WTC11 (cell line): ENCODE data around the gene DNAH1. TPM values are rescaled to one million over a fixed set of nuclear protein-coding genes. Genes with fewer than 3 reads are reported as not detected.

Experiments used
- ATAC-seq: fragments of 200-7000 bp; cut with Tn5 transposase; 2 replicates; pipeline ENCODE4 v1.10.0; 2021; ENCODE audit warnings: mild to moderate bottlenecking, moderate library complexity
- Bru-seq: library from RNA; stranded (reverse); fragments of 400-500 nt; gene quantifications from one replicate; lab custom pipeline; 2021; lab: Mats Ljungman, UMichigan
- CTCF ChIA-PET: fragments of 300-600 bp; sonication (Branson Sonifier 250); formaldehyde crosslinking; loops from one replicate; lab custom pipeline; 2021; ENCODE audit warnings: antibody characterized with exemption; lab: Charles Lee
- POLR2A ChIA-PET: fragments of 350-600 bp; sonication (Branson Sonifier 250); formaldehyde crosslinking; loops from one replicate; lab custom pipeline; 2021; ENCODE audit warnings: antibody characterized with exemption; lab: Charles Lee
- DNase-seq: peaks from one replicate; pipeline ENCODE4 v3.0.0; 2021; ENCODE audit warnings: low spot score
- H3K27ac Mint-ChIP-seq: 2 replicates; pipeline ENCODE4 v1.8.0; 2021; ENCODE audit warnings: mixed read lengths
- H3K27me3 Mint-ChIP-seq: 2 replicates; pipeline ENCODE4 v1.8.0; 2021; ENCODE audit warnings: low read depth, mild to moderate bottlenecking, moderate library complexity, mixed read lengths
- H3K36me3 Mint-ChIP-seq: 2 replicates; pipeline ENCODE4 v1.8.0; 2021; ENCODE audit warnings: mixed read lengths
- H3K4me1 Mint-ChIP-seq: 2 replicates; pipeline ENCODE4 v1.8.0; 2022; ENCODE audit warnings: mixed read lengths
- H3K4me3 Mint-ChIP-seq: 2 replicates; pipeline ENCODE4 v1.8.0; 2021; ENCODE audit warnings: mild to moderate bottlenecking, moderate library complexity, mixed read lengths
- H3K9me3 Mint-ChIP-seq: 2 replicates; pipeline ENCODE4 v1.8.0; 2021; ENCODE audit warnings: mixed read lengths
- AFF4 ChIP-seq: sonication (generic); formaldehyde crosslinking; IDR thresholded peaks from 2 replicates; pipeline ENCODE4 v1.8.1; 2023; ENCODE audit warnings: mild to moderate bottlenecking, missing genetic modification reagents, borderline replicate concordance
- AR ChIP-seq: fragments of 250-450 bp; sonication (Bioruptor Pico); IDR thresholded peaks from 2 replicates; pipeline ENCODE4 v1.9.0; 2021; ENCODE audit warnings: mild to moderate bottlenecking
- ATF2 ChIP-seq: sonication (generic); formaldehyde crosslinking; IDR thresholded peaks from 2 replicates; pipeline ENCODE4 v1.8.1; 2022; ENCODE audit warnings: low read depth, missing genetic modification reagents, borderline replicate concordance
- E2F4 ChIP-seq: sonication (generic); formaldehyde crosslinking; IDR thresholded peaks from 2 replicates; pipeline ENCODE4 v1.8.1; 2022; ENCODE audit warnings: low read depth, mild to moderate bottlenecking, moderate library complexity, missing genetic modification reagents, borderline replicate concordance
- FOXP1 ChIP-seq: sonication (generic); formaldehyde crosslinking; IDR thresholded peaks from 2 replicates; pipeline ENCODE4 v1.8.0; 2022; ENCODE audit warnings: missing genetic modification reagents, mild to moderate bottlenecking, moderate library complexity, borderline replicate concordance
- FOXP4 ChIP-seq: sonication (generic); formaldehyde crosslinking; IDR thresholded peaks from 2 replicates; pipeline ENCODE4 v1.8.0; 2022; ENCODE audit warnings: mild to moderate bottlenecking, missing genetic modification reagents
- IRF2 ChIP-seq: sonication (generic); formaldehyde crosslinking; IDR thresholded peaks from 2 replicates; pipeline ENCODE4 v1.8.0; 2022; ENCODE audit warnings: low read depth, missing genetic modification reagents, borderline replicate concordance
- NR3C1 ChIP-seq: sonication (generic); formaldehyde crosslinking; conservative IDR thresholded peaks from 2 replicates; pipeline ENCODE4 v1.8.1; 2023; ENCODE audit warnings: low read depth, mild to moderate bottlenecking, missing genetic modification reagents
- SP1 ChIP-seq: sonication (generic); formaldehyde crosslinking; conservative IDR thresholded peaks from 2 replicates; pipeline ENCODE4 v1.8.1; 2022; ENCODE audit warnings: missing genetic modification reagents
- USF1 ChIP-seq: sonication (generic); formaldehyde crosslinking; IDR thresholded peaks from 2 replicates; pipeline ENCODE4 v1.8.0; 2022; ENCODE audit warnings: mild to moderate bottlenecking, missing genetic modification reagents
- USF2 ChIP-seq: sonication (generic); formaldehyde crosslinking; IDR thresholded peaks from 2 replicates; pipeline ENCODE4 v1.8.1; 2023; ENCODE audit warnings: mild to moderate bottlenecking, missing genetic modification reagents, moderate library complexity
- ZMAT4 ChIP-seq: fragments of 250-450 bp; sonication (Bioruptor Pico); IDR thresholded peaks from 2 replicates; pipeline ENCODE4 v1.9.0; 2021; ENCODE audit warnings: mild to moderate bottlenecking
- ZNF121 ChIP-seq: sonication (generic); formaldehyde crosslinking; IDR thresholded peaks from 2 replicates; pipeline ENCODE4 v1.8.0; 2023; ENCODE audit warnings: missing genetic modification reagents
- ZNF232 ChIP-seq: sonication (generic); formaldehyde crosslinking; IDR thresholded peaks from 2 replicates; pipeline ENCODE4 v1.8.0; 2022; ENCODE audit warnings: mild to moderate bottlenecking, missing genetic modification reagents
- ZNF317 ChIP-seq: sonication (generic); formaldehyde crosslinking; IDR thresholded peaks from 2 replicates; pipeline ENCODE4 v1.8.1; 2023; ENCODE audit warnings: low read depth, mild to moderate bottlenecking, moderate library complexity, missing genetic modification reagents, borderline replicate concordance
- ZNF416 ChIP-seq: fragments of 250-450 bp; sonication (Bioruptor Pico); IDR thresholded peaks from 2 replicates; pipeline ENCODE4 v1.9.0; 2021; ENCODE audit warnings: mild to moderate bottlenecking, inconsistent platforms
- ZNF512 ChIP-seq: sonication (generic); formaldehyde crosslinking; IDR thresholded peaks from 2 replicates; pipeline ENCODE4 v1.8.1; 2022; ENCODE audit warnings: missing genetic modification reagents, borderline replicate concordance
- long read RNA-seq, 3 experiments: library from RNA in 1 of 3; library from capped mRNA in 1 of 3; library from polyadenylated mRNA in 1 of 3; unstranded in 2 of 3; stranded (forward) in 1 of 3; transcript quantifications; one replicate each; pipeline ENCODE4 v2.0.0, GENCODE V29; 2021
- total RNA-seq: library from RNA; stranded (reverse); gene quantifications from 3 replicates; pipeline ENCODE4 v1.2.3, GENCODE V29; 2021

DNAH1 gene
- total RNA-seq (1.5 to 3.7 TPM (median 2.8 TPM) in 3 replicates), Bru-seq, nascent RNA (percentile 31 among the genes with signal in this experiment)
- long read RNA-seq, experiment 1, partial matches to known transcripts, result 1 of 6 reads
- long read RNA-seq, experiment 1, other reads (novel, unspliced or antisense), result 5 of 6 reads
- long read RNA-seq, experiment 2, partial matches to known transcripts, result 0 of 1 reads
- long read RNA-seq, experiment 2, other reads (novel, unspliced or antisense), result 1 of 1 reads
- long read RNA-seq, experiment 3, result 0 reads

GRCh38 chr3:52315977-52316764, at the start of gene DNAH1:
DNAH1 (plus strand) TSS chr3:52316319; CDS start chr3:52322443, 6,124 bp downstream.
- Mint-ChIP-seq H3K4me1 (peaks cover 6% of the 10 kb centered on the region; the same call in 1 of the 2 replicates), H3K4me3 (peak within 1 kb of the TSS; percentile 67), H3K27ac (no peak within 1 kb of the TSS), H3K9me3 (no peaks in the 10 kb centered on the region)
- no peak for DNase-seq
- TF ChIP-seq IRF2 (no peak), AFF4 (CRISPR knock-in tag) (no peak), ATF2 (CRISPR knock-in tag) (no peak), USF1 (no peak), ZNF232 (no peak), FOXP1 (CRISPR knock-in tag) (no peak), ZNF121 (CRISPR knock-in tag) (no peak), ZMAT4 (no peak), ZNF416 (CRISPR knock-in tag) (no peak), SP1 (CRISPR knock-in tag) (no peak), AR (no peak), ZNF317 (CRISPR knock-in tag) (no peak), NR3C1 (no peak), FOXP4 (CRISPR knock-in tag) (no peak), ZNF512 (CRISPR knock-in tag) (no peak), USF2 (CRISPR knock-in tag) (no peak), E2F4 (no peak)
- TF ChIP-seq, all 79 proteins: peak for 0
- Mint-ChIP-seq H3K27me3 (peaks cover 27% of the 10 kb centered on the region), H3K36me3 (no peaks in the 10 kb centered on the region)
- CTCF ChIA-PET, result no interaction called here
- ATAC-seq, result no peak
- POLR2A ChIA-PET, result no interaction called here
